SK-N-SH (cell line): Measurements from ENCODE around the gene BAHCC1. TPM values are rescaled to one million over a fixed set of nuclear protein-coding genes. Genes with fewer than 3 reads are reported as not detected.

Experiments
- CTCF ChIA-PET: fragments of 300-600, 350-600 bp; formaldehyde crosslinking; extraction: SDS; loops from one replicate; lab custom pipeline; 2021; lab: Yijun Ruan, JAX
- POLR2A ChIA-PET: fragments of 350-600 bp; sonication (Branson Sonifier 250); formaldehyde crosslinking; extraction: SDS; loops from one replicate; lab custom pipeline; 2020; ENCODE audit warnings: antibody characterized with exemption, inconsistent platforms; lab: Yijun Ruan, JAX
- DNase-seq: peaks from one replicate; pipeline ENCODE4 v3.0.0; 2012
- H2AFZ ChIP-seq: fragments of 200-600 bp; sonication (generic); 2 replicates; pipeline ENCODE4 v1.8.1; 2016; ENCODE audit warnings: antibody characterized with exemption, mild to moderate bottlenecking, low read depth
- H3F3A ChIP-seq: fragments of 200-600 bp; sonication (generic); replicated peaks from 2 replicates; pipeline ENCODE3; 2016; ENCODE audit warnings: antibody characterized with exemption, mild to moderate bottlenecking; ENCODE audit not compliant: insufficient read depth
- H3K27ac ChIP-seq, 2 experiments: fragments of 200-500 bp in 1 of 2; fragments of 200-600 bp in 1 of 2; sonication (Bioruptor generic) in 1 of 2; sonication (generic), shearing (Covaris generic) in 1 of 2; 2 replicates each; pipeline versions ENCODE4 v1.5.1 to v1.6.1; 2014 to 2016; ENCODE audit warnings: low read depth in 2 of 2, inconsistent platforms in 1 of 2, low read length in 1 of 2, mild to moderate bottlenecking in 1 of 2, mixed read lengths in 1 of 2
- H3K27me3 ChIP-seq: fragments of 200-600 bp; sonication (generic), shearing (Covaris generic); 2 replicates; pipeline ENCODE4 v1.6.1; 2016; ENCODE audit warnings: mixed run types; ENCODE audit not compliant: insufficient read depth
- H3K36me3 ChIP-seq, 2 experiments: fragments of 200-500 bp in 1 of 2; fragments of 200-600 bp in 1 of 2; sonication (Bioruptor generic) in 1 of 2; sonication (generic) in 1 of 2; replicated peaks in 1 of 2; 2 replicates each; pipeline versions ENCODE3 to v1.5.1; 2014 to 2016; ENCODE audit warnings: low read length in 1 of 2, mild to moderate bottlenecking in 1 of 2; ENCODE audit not compliant: insufficient read depth in 2 of 2, control insufficient read depth in 1 of 2
- H3K4me1 ChIP-seq, 2 experiments: fragments of 200-500 bp in 1 of 2; fragments of 200-600 bp in 1 of 2; sonication (Bioruptor generic) in 1 of 2; sonication (generic), shearing (Covaris generic) in 1 of 2; 2 replicates each; pipeline versions ENCODE4 v1.5.1 to v1.6.1; 2014 to 2016; ENCODE audit warnings: low read depth in 1 of 2, low read length in 1 of 2, mixed run types in 1 of 2; ENCODE audit not compliant: insufficient read depth in 2 of 2, control insufficient read depth in 1 of 2
- H3K4me2 ChIP-seq: fragments of 200-600 bp; sonication (generic), shearing (Covaris generic); 2 replicates; pipeline ENCODE4 v1.6.1; 2017; ENCODE audit warnings: mixed run types
- H3K4me3 ChIP-seq, 2 experiments: fragments of 200-500 bp in 1 of 2; fragments of 200-600 bp in 1 of 2; sonication (Bioruptor generic) in 1 of 2; sonication (generic), shearing (Covaris generic) in 1 of 2; 2 replicates each; pipeline versions ENCODE4 v1.5.1 to v1.8.1; 2014 to 2016; ENCODE audit warnings: low read depth in 2 of 2, inconsistent platforms in 1 of 2, low read length in 1 of 2, mild to moderate bottlenecking in 1 of 2, mixed read lengths in 1 of 2, moderate library complexity in 1 of 2
- H3K79me2 ChIP-seq: fragments of 200-600 bp; sonication (generic); 2 replicates; pipeline ENCODE4 v1.8.1; 2017; ENCODE audit warnings: mild to moderate bottlenecking; ENCODE audit not compliant: insufficient read depth
- H3K9ac ChIP-seq: fragments of 200-600 bp; sonication (generic); 2 replicates; pipeline ENCODE4 v1.6.1; 2017; ENCODE audit warnings: mixed run types
- H3K9me2 ChIP-seq: fragments of 200-600 bp; sonication (generic); 2 replicates; pipeline ENCODE4 v1.6.1; 2017; ENCODE audit warnings: mixed run types
- H3K9me3 ChIP-seq: fragments of 200-600 bp; sonication (generic); 2 replicates; pipeline ENCODE4 v1.6.1; 2017; ENCODE audit warnings: mixed run types, mild to moderate bottlenecking, moderate library complexity
- H4K20me1 ChIP-seq: fragments of 200-600 bp; sonication (generic); 2 replicates; pipeline ENCODE4 v1.6.1; 2017; ENCODE audit warnings: mild to moderate bottlenecking, mixed run types; ENCODE audit not compliant: insufficient read depth
- ELF1 ChIP-seq: IDR thresholded peaks from 2 replicates; pipeline ENCODE4 v1.4.0; 2012
- EZH2phosphoT487 ChIP-seq: fragments of 200-600 bp; sonication (generic); IDR thresholded peaks from 2 replicates; pipeline ENCODE4 v1.6.1; 2017; ENCODE audit warnings: low read depth, mixed run types, mild to moderate bottlenecking, antibody characterized with exemption, moderate library complexity, borderline replicate concordance
- FOXJ3 ChIP-seq: sonication (generic); formaldehyde crosslinking; IDR thresholded peaks from 2 replicates; pipeline ENCODE4 v1.5.1; 2020; ENCODE audit warnings: mild to moderate bottlenecking, missing genetic modification reagents
- GATA2 ChIP-seq: sonication (generic); formaldehyde crosslinking; IDR thresholded peaks from 2 replicates; pipeline ENCODE4 v1.5.0; 2020; ENCODE audit warnings: mild to moderate bottlenecking, missing genetic modification reagents
- JUND ChIP-seq: IDR thresholded peaks from 2 replicates; pipeline ENCODE4 v1.4.0; 2012
- MEF2A ChIP-seq: IDR thresholded peaks from 2 replicates; pipeline ENCODE4 v1.4.0; 2012; ENCODE audit warnings: low read depth, borderline replicate concordance
- MXI1 ChIP-seq: IDR thresholded peaks from 2 replicates; pipeline ENCODE4 v1.6.1; 2012; ENCODE audit warnings: mild to moderate bottlenecking, low read depth, low read length, improper control_type of control experiment
- NFIC ChIP-seq: IDR thresholded peaks from 2 replicates; pipeline ENCODE4 v1.4.0; 2012; ENCODE audit warnings: borderline replicate concordance
- POLR2AphosphoS5 ChIP-seq: IDR thresholded peaks from 2 replicates; pipeline ENCODE4 v1.6.1; 2012; ENCODE audit warnings: low read depth, low read length
- RCOR1 ChIP-seq: fragments of 150-350 bp; IDR thresholded peaks from 2 replicates; pipeline ENCODE4 v1.6.1; 2017; ENCODE audit warnings: antibody characterized with exemption, low read length
- REST ChIP-seq: IDR thresholded peaks from 2 replicates; pipeline ENCODE4 v1.6.1; 2012; ENCODE audit warnings: mild to moderate bottlenecking, low read depth, low read length, moderate library complexity
- SMC3 ChIP-seq: IDR thresholded peaks from 2 replicates; pipeline ENCODE4 v1.6.1; 2012; ENCODE audit warnings: low read depth, low read length, improper control_type of control experiment
- USF1 ChIP-seq: IDR thresholded peaks from 2 replicates; pipeline ENCODE4 v1.4.0; 2012; ENCODE audit warnings: low read depth, borderline replicate concordance
- WGBS: methylation state at CpG from one replicate; pipeline ENCODE4 v1.1.6; 2017; ENCODE audit warnings: low lambda C conversion rate; 5-methylcytosine and 5-hydroxymethylcytosine counted together
- polyA plus RNA-seq, 3 experiments: library from polyadenylated mRNA; depleted of rRNA; stranded (reverse); fragments of >200 nt; gene quantifications; 2 replicates each; pipeline ENCODE4 v1.2.3, GENCODE V29; 2012
- TF ChIP-seq, protein P1 (sequence below): fragments of 200-600 bp; sonication (generic); IDR thresholded peaks from 2 replicates; pipeline ENCODE4 v1.6.1; 2017; ENCODE audit warnings: antibody characterized with exemption, mild to moderate bottlenecking, moderate library complexity
- TF ChIP-seq, protein P2 (sequence below): IDR thresholded peaks from 2 replicates; pipeline ENCODE4 v1.4.0; 2012; ENCODE audit warnings: low read depth, borderline replicate concordance
- TF ChIP-seq, protein P3 (sequence below): IDR thresholded peaks from 2 replicates; pipeline ENCODE4 v1.4.0; 2012; ENCODE audit warnings: low read depth

Gene BAHCC1
- polyA plus RNA-seq, 1 of the 3 experiments (the other 2 are of a cell fraction) = 6.4 TPM

DNA sequence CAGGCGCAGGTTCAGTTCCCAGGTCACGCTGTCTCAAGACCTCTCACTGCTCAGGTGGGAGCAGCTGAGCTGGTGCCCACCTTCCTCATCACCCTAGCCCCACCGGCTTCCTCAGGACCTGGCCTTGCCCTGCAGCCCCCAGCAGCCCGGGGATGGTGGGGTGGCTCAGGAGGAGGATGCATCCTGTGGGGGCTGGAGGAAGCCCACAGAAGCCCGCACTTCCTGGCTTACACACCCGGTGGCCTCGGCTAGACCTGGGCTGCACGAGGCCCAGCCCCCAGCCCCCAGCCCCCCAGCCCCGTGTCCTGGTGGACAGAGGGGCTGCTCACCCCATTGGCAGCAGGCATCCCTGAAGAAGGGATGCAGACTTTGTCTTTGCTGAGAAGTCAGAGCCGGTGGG is 43.4 kb downstream of the BAHCC1 start:
- TF ChIP-seq, protein P1, sequence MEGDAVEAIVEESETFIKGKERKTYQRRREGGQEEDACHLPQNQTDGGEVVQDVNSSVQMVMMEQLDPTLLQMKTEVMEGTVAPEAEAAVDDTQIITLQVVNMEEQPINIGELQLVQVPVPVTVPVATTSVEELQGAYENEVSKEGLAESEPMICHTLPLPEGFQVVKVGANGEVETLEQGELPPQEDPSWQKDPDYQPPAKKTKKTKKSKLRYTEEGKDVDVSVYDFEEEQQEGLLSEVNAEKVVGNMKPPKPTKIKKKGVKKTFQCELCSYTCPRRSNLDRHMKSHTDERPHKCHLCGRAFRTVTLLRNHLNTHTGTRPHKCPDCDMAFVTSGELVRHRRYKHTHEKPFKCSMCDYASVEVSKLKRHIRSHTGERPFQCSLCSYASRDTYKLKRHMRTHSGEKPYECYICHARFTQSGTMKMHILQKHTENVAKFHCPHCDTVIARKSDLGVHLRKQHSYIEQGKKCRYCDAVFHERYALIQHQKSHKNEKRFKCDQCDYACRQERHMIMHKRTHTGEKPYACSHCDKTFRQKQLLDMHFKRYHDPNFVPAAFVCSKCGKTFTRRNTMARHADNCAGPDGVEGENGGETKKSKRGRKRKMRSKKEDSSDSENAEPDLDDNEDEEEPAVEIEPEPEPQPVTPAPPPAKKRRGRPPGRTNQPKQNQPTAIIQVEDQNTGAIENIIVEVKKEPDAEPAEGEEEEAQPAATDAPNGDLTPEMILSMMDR = no peak
- TF ChIP-seq, protein P2, sequence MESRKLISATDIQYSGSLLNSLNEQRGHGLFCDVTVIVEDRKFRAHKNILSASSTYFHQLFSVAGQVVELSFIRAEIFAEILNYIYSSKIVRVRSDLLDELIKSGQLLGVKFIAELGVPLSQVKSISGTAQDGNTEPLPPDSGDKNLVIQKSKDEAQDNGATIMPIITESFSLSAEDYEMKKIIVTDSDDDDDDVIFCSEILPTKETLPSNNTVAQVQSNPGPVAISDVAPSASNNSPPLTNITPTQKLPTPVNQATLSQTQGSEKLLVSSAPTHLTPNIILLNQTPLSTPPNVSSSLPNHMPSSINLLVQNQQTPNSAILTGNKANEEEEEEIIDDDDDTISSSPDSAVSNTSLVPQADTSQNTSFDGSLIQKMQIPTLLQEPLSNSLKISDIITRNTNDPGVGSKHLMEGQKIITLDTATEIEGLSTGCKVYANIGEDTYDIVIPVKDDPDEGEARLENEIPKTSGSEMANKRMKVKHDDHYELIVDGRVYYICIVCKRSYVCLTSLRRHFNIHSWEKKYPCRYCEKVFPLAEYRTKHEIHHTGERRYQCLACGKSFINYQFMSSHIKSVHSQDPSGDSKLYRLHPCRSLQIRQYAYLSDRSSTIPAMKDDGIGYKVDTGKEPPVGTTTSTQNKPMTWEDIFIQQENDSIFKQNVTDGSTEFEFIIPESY = no peak
- TF ChIP-seq MXI1 (no peak), FOXJ3 (CRISPR knock-in tag) (no peak), ELF1 (no peak), GATA2 (no peak), JUND (no peak), EZH2phosphoT487 (no peak)
- Histone ChIP-seq H3F3A (no peaks in the 10 kb centered on the region), H2AFZ (no peak overlapping the region), H3K9ac (no peak overlapping the region), H3K36me3 (no peaks in the 10 kb centered on the region), H3K9me3 (no peaks in the 10 kb centered on the region), H3K4me2 (no peak overlapping the region), H3K4me3 (no peak overlapping the region), H3K4me1 (peaks cover 0 to 43% of the 10 kb centered on the region in 2 experiments; a peak in 1 of 4 replicates), H3K79me2 (no peaks in the 10 kb centered on the region), H3K27me3 (no peaks in the 10 kb centered on the region), H3K9me2 (no peaks in the 10 kb centered on the region), H3K27ac (no peak overlapping the region), H4K20me1 (peaks cover 11% of the 10 kb centered on the region; the same call in 1 of the 2 replicates)
- ChIA-PET CTCF (interaction anchor here (0.8 to 6.5 kb wide), 9 partner anchors 8 to 185 kb away, joined by 3 to 85 read pairs (median 18); no protein-coding TSS in a partner anchor), POLR2A (no interaction called here)
- 89% methylated on average over 3 of the region's 10 CpGs for WGBS
- no peak for DNase-seq

DNA sequence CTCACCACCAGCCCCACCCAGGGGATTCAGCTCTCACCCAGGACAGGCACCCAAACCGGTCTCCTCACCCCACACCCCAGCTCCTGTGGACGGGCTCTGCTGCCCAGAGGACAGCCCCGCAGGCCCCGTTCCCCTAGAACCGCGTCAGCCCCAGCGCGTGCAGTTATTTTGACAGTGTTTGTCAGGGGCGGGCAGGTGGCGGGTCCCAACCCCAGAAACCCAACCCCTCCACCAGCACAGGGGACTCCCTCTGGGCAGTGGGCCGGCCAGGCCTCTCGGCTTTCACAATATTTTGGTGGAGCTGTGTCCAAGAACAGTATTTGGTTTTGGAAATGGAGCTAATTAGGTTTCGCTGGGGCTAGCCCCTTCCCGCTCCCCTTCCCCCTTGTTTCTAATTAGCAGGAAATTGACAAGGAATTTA is 44.8 kb downstream of the BAHCC1 start:
- 0 out of 2 replicates have a peak, but pooled peaks cover 3% of the 10 kb centered on the region for H4K20me1 ChIP-seq
- H3K4me1 ChIP-seq = peaks cover 0 to 36% of the 10 kb centered on the region in 2 experiments; a peak in 1 of 4 replicates
- DNase-seq = no peak
- H3F3A ChIP-seq = no peaks in the 10 kb centered on the region
- ChIA-PET CTCF (interaction anchor here (0.6 to 6.5 kb wide), 54 partner anchors 9 to 188 kb away, joined by 3 to 85 read pairs (median 6); no protein-coding TSS in a partner anchor), POLR2A (interaction anchor here (0.6 to 2.0 kb wide), 5 partner anchors 11 to 160 kb away, joined by 3 to 5 read pairs (median 3); partner anchors contain the start of gene BAHCC1)
- H3K9me2 ChIP-seq = no peaks in the 10 kb centered on the region
- 88% methylated on average over 12 of the region's 14 CpGs for WGBS
- H2AFZ ChIP-seq = no peak overlapping the region
- H3K27me3 ChIP-seq = no peaks in the 10 kb centered on the region
- no peak overlapping the region for H3K9ac ChIP-seq
- no peaks in the 10 kb centered on the region for H3K9me3 ChIP-seq
- H3K4me3 ChIP-seq = no peak overlapping the region
- H3K27ac ChIP-seq = no peak overlapping the region
- no peak overlapping the region for H3K4me2 ChIP-seq
- no peaks in the 10 kb centered on the region for H3K36me3 ChIP-seq
- no peaks in the 10 kb centered on the region for H3K79me2 ChIP-seq
- TF ChIP-seq RCOR1 = no peak
- TF ChIP-seq GATA2 = no peak
- TF ChIP-seq, protein P1 = no peak
- TF ChIP-seq REST = no peak
- TF ChIP-seq ELF1 = no peak
- TF ChIP-seq SMC3 = no peak
- TF ChIP-seq NFIC = no peak
- TF ChIP-seq MEF2A = no peak
- TF ChIP-seq, protein P3, sequence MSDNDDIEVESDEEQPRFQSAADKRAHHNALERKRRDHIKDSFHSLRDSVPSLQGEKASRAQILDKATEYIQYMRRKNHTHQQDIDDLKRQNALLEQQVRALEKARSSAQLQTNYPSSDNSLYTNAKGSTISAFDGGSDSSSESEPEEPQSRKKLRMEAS = no peak
- TF ChIP-seq USF1 = no peak
- TF ChIP-seq JUND = no peak
- no peak for TF ChIP-seq POLR2AphosphoS5
